RPMI7951 (cell line): ENCODE data around the gene PRLR. TPM values are rescaled to one million over a fixed set of nuclear protein-coding genes. Genes with fewer than 3 reads are reported as not detected.
"Not testable (repeated sequence)": the region's sequence is repeated elsewhere in the genome, so short reads cannot be mapped to it uniquely, and the experiment has no call there.

Source experiments
- DNase-seq: peaks from one replicate; pipeline ENCODE4 v3.0.0-alpha.2; 2012; ENCODE audit warnings: low read depth
- total RNA-seq: library from RNA; depleted of rRNA; stranded (reverse); fragments of >200 nt; shearing (Covaris generic); gene quantifications from 2 replicates; pipeline ENCODE4 v1.2.3, GENCODE V29; 2014

PRLR gene
- total RNA-seq, 1 experiment from 2014 or later, result 0.12 TPM

GRCh38 chr5:35197351-35197750, 32.9 kb downstream of the PRLR start:
- no peak for DNase-seq

GRCh38 chr5:35195472-35195852, 34.8 kb downstream of the PRLR start:
- DNase-seq, result no peak

GRCh38 chr5:35194635-35195471, 35.4 kb downstream of the PRLR start:
- DNase-seq, result no peak

- no peak for DNase-seq
Observed at GRCh38 chr5:35192506-35192905, 37.8 kb downstream of the PRLR start.

GRCh38 chr5:35189801-35190200, 40.5 kb downstream of the PRLR start:
- not testable (repeated sequence) for DNase-seq

GRCh38 chr5:35188031-35188457, 42.2 kb downstream of the PRLR start:
- DNase-seq, result no peak

- not testable (repeated sequence) for DNase-seq
Observed at GRCh38 chr5:35187621-35188020, 42.7 kb downstream of the PRLR start.

GRCh38 chr5:35186749-35187148, 43.5 kb downstream of the PRLR start:
- DNase-seq, result no peak

GRCh38 chr5:35185518-35185917, 44.8 kb downstream of the PRLR start:
- DNase-seq, result no peak

- DNase-seq, result no peak
Observed at GRCh38 chr5:35183556-35183955, 46.7 kb downstream of the PRLR start.

- peak; percentile 63 for DNase-seq
Observed at GRCh38 chr5:35182910-35183535, 47.3 kb downstream of the PRLR start.

- DNase-seq, result no peak
Observed at GRCh38 chr5:35182486-35182885, 47.8 kb downstream of the PRLR start.

- no peak for DNase-seq
Observed at GRCh38 chr5:35180046-35180445, 50.2 kb downstream of the PRLR start.

GRCh38 chr5:35177783-35178182, 52.5 kb downstream of the PRLR start:
- DNase-seq, result no peak

- no peak for DNase-seq
Observed at GRCh38 chr5:35172533-35172932, 57.8 kb downstream of the PRLR start.

GRCh38 chr5:35171991-35172390, 58.3 kb downstream of the PRLR start:
- DNase-seq, result no peak

GRCh38 chr5:35171078-35171477, 59.2 kb downstream of the PRLR start:
- DNase-seq, result no peak

- DNase-seq, result no peak
Observed at GRCh38 chr5:35166043-35166442, 64.2 kb downstream of the PRLR start.

- DNase-seq, result no peak
Observed at GRCh38 chr5:35164860-35165542, 65.3 kb downstream of the PRLR start.

GRCh38 chr5:35163710-35164033, 66.6 kb downstream of the PRLR start:
- DNase-seq, result no peak

GRCh38 chr5:35162848-35163709, 67.2 kb downstream of the PRLR start:
- DNase-seq, result no peak
